HG02938 (cell line): ENCODE data around the gene RHEB.
A peak's percentile ranks its signal among the peaks of the same experiment; 100 is the strongest.

Experiments
- ATAC-seq: cut with Tn5 transposase; IDR thresholded peaks from one replicate; pipeline ENCODE4 v1.9.1; 2021; ENCODE audit warnings: mild to moderate bottlenecking, moderate library complexity; ENCODE audit not compliant: unreplicated experiment

RHEB gene

GRCh38 chr7:151477867-151478266, 41.8 kb downstream of the RHEB start:
- no peak for ATAC-seq

- ATAC-seq = peak; percentile 30
Observed at GRCh38 chr7:151472644-151473380, 46.9 kb downstream of the RHEB start.

- ATAC-seq = no peak
Observed at GRCh38 chr7:151470711-151471110, 49.0 kb downstream of the RHEB start.

- no peak for ATAC-seq
Observed at GRCh38 chr7:151469281-151469680, 50.4 kb downstream of the RHEB start.

- ATAC-seq = no peak
Observed at GRCh38 chr7:151468217-151469018, 51.3 kb downstream of the RHEB start.

- no peak for ATAC-seq
Observed at GRCh38 chr7:151465169-151465568, 54.5 kb downstream of the RHEB start.

GRCh38 chr7:151462306-151462779, 57.4 kb downstream of the RHEB start:
- ATAC-seq = no peak

GRCh38 chr7:151461942-151462230, 57.8 kb downstream of the RHEB start:
- no peak for ATAC-seq

GRCh38 chr7:151461096-151461941, 58.4 kb downstream of the RHEB start:
- no peak for ATAC-seq

- no peak for ATAC-seq
Observed at GRCh38 chr7:151460474-151460855, 59.2 kb downstream of the RHEB start.

GRCh38 chr7:151459726-151460473, 59.8 kb downstream of the RHEB start:
- no peak for ATAC-seq

GRCh38 chr7:151457534-151457933, 62.2 kb downstream of the RHEB start:
- ATAC-seq = no peak

GRCh38 chr7:151456782-151457181, 62.9 kb downstream of the RHEB start:
- ATAC-seq = no peak

GRCh38 chr7:151456276-151456675, 63.4 kb downstream of the RHEB start:
- no peak for ATAC-seq

GRCh38 chr7:151455690-151456089, 64.0 kb downstream of the RHEB start:
- ATAC-seq = no peak

GRCh38 chr7:151454932-151455530, 64.7 kb downstream of the RHEB start:
- no peak for ATAC-seq

GRCh38 chr7:151454305-151454704, 65.4 kb downstream of the RHEB start:
- ATAC-seq = no peak

- no peak for ATAC-seq
Observed at GRCh38 chr7:151453326-151453791, 66.3 kb downstream of the RHEB start.

- ATAC-seq = no peak
Observed at GRCh38 chr7:151452680-151453325, 66.9 kb downstream of the RHEB start.
